Adrenal gland (tissue), 5 donors: ENCODE results near the gene RSRC1.

Experiments
- POLR2A ChIP-seq, 2 donors: fragments of 450-650 bp; IDR thresholded peaks; one replicate each; pipeline ENCODE4 v1.6.1; 2017; ENCODE audit warnings: antibody characterized with exemption in 2 of 2, mild to moderate bottlenecking in 2 of 2, moderate library complexity in 1 of 2
- TF ChIP-seq, protein P1 (sequence below), 6 experiments: fragments of 450-650 bp in 4 of 6; fragments of 200-600 bp in 2 of 6; sonication (generic) in 1 of 6; IDR thresholded peaks; 1 replicate in 5 of 6; 2 replicates in 1 of 6; pipeline versions ENCODE4 v1.5.1 to v1.8.0; 2016 to 2021; ENCODE audit warnings: antibody characterized with exemption in 6 of 6, mild to moderate bottlenecking in 2 of 6, moderate library complexity in 1 of 6
- donor health status: DM: no; HTN: no; CAD: no.

- TF ChIP-seq, protein P1, sequence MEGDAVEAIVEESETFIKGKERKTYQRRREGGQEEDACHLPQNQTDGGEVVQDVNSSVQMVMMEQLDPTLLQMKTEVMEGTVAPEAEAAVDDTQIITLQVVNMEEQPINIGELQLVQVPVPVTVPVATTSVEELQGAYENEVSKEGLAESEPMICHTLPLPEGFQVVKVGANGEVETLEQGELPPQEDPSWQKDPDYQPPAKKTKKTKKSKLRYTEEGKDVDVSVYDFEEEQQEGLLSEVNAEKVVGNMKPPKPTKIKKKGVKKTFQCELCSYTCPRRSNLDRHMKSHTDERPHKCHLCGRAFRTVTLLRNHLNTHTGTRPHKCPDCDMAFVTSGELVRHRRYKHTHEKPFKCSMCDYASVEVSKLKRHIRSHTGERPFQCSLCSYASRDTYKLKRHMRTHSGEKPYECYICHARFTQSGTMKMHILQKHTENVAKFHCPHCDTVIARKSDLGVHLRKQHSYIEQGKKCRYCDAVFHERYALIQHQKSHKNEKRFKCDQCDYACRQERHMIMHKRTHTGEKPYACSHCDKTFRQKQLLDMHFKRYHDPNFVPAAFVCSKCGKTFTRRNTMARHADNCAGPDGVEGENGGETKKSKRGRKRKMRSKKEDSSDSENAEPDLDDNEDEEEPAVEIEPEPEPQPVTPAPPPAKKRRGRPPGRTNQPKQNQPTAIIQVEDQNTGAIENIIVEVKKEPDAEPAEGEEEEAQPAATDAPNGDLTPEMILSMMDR (IDR thresholded peaks at IDR 0.05): no peak
- no peak for TF ChIP-seq POLR2A (IDR thresholded peaks at IDR 0.05)
Measured at GRCh38 chr3:158261371-158261991, 151.6 kb downstream of the RSRC1 start.
